IMR-90 (cell line): Measurements from ENCODE around the gene ACOT9. TPM values are rescaled to one million over a fixed set of nuclear protein-coding genes. Genes with fewer than 3 reads are reported as not detected.

Experiments used
- ATAC-seq: fragments of 200-7000 bp; cut with Tn5 transposase; 2 replicates; pipeline ENCODE4 v1.9.1; 2020; ENCODE audit warnings: low read depth, mild to moderate bottlenecking, moderate library complexity
- BruUV-seq: library from RNA; stranded (reverse); fragments of 400-500 nt; replicated peaks from 2 replicates; lab custom pipeline; 2021; lab: Mats Ljungman, UMichigan
- CTCF ChIA-PET: fragments of 300-600 bp; formaldehyde crosslinking; extraction: SDS; loops from one replicate; lab custom pipeline; 2021; ENCODE audit warnings: antibody characterized with exemption; lab: Yijun Ruan, JAX
- POLR2A ChIA-PET: fragments of 300-600 bp; sonication (Branson Sonifier 250); formaldehyde crosslinking; loops from one replicate; lab custom pipeline; 2022; ENCODE audit warnings: antibody characterized with exemption; ENCODE audit not compliant: unreplicated experiment; lab: Charles Lee
- DNase-seq: peaks from one replicate; pipeline ENCODE4 v3.0.0; 2013
- H2AFZ ChIP-seq: replicated peaks from 2 replicates; pipeline ENCODE3; 2013; ENCODE audit warnings: low read length, mild to moderate bottlenecking; ENCODE audit not compliant: poor library complexity
- H2AK5ac ChIP-seq: 2 replicates; pipeline ENCODE4 v1.6.1; 2013; ENCODE audit warnings: low read depth, low read length, inconsistent platforms
- H2AK9ac ChIP-seq: replicated peaks from 2 replicates; pipeline ENCODE3; 2013; ENCODE audit warnings: mild to moderate bottlenecking, low read depth, low read length, moderate library complexity; ENCODE audit not compliant: poor library complexity
- H2BK120ac ChIP-seq: 2 replicates; pipeline ENCODE4 v1.6.1; 2013; ENCODE audit warnings: low read depth, low read length, inconsistent platforms
- H2BK15ac ChIP-seq: 3 replicates; pipeline ENCODE4 v1.6.1; 2013; ENCODE audit warnings: low read depth, low read length, inconsistent platforms
- H2BK20ac ChIP-seq: 2 replicates; pipeline ENCODE4 v1.6.1; 2013; ENCODE audit warnings: low read depth, mild to moderate bottlenecking, inconsistent platforms, low read length, moderate library complexity
- H2BK5ac ChIP-seq: 2 replicates; pipeline ENCODE4 v1.6.1; 2013; ENCODE audit warnings: mild to moderate bottlenecking, low read depth, low read length, inconsistent platforms; ENCODE audit not compliant: poor library complexity, severe bottlenecking
- H3K14ac ChIP-seq: replicated peaks from 2 replicates; pipeline ENCODE4 v1.6.1; 2013; ENCODE audit warnings: low read depth, low read length, inconsistent platforms
- H3K18ac ChIP-seq: 2 replicates; pipeline ENCODE4 v1.6.1; 2013; ENCODE audit warnings: low read depth, low read length, control low read depth
- H3K23ac ChIP-seq: 2 replicates; pipeline ENCODE4 v1.6.1; 2013; ENCODE audit warnings: low read depth, low read length, inconsistent platforms
- H3K27ac ChIP-seq: 2 replicates; pipeline ENCODE4 v1.5.1; 2013; ENCODE audit warnings: mild to moderate bottlenecking, control low read depth, low read length; ENCODE audit not compliant: insufficient read depth
- H3K27me3 ChIP-seq: 2 replicates; pipeline ENCODE4 v1.6.1; 2013; ENCODE audit warnings: low read length; ENCODE audit not compliant: control insufficient read depth, insufficient read depth
- H3K36me3 ChIP-seq: 2 replicates; pipeline ENCODE4 v1.6.1; 2013; ENCODE audit warnings: low read length, mixed read lengths; ENCODE audit not compliant: control insufficient read depth, insufficient read depth
- H3K4ac ChIP-seq: 2 replicates; pipeline ENCODE4 v1.6.1; 2013; ENCODE audit warnings: low read depth, low read length, inconsistent platforms
- H3K4me1 ChIP-seq: 2 replicates; pipeline ENCODE4 v1.6.1; 2013; ENCODE audit warnings: low read length, mixed read lengths; ENCODE audit not compliant: control insufficient read depth, insufficient read depth
- H3K4me2 ChIP-seq: 2 replicates; pipeline ENCODE4 v1.6.1; 2013; ENCODE audit warnings: low read depth, mild to moderate bottlenecking, control low read depth, low read length, moderate library complexity
- H3K4me3 ChIP-seq: 2 replicates; pipeline ENCODE4 v1.5.1; 2013; ENCODE audit warnings: low read depth, mild to moderate bottlenecking, control low read depth, low read length, moderate library complexity; ENCODE audit not compliant: insufficient read depth
- H3K56ac ChIP-seq: 2 replicates; pipeline ENCODE4 v1.6.1; 2013; ENCODE audit warnings: low read length, inconsistent platforms; ENCODE audit not compliant: insufficient read depth; ENCODE audit errors: extremely low read depth
- H3K79me1 ChIP-seq, 2 experiments: 2 replicates each; pipeline ENCODE4 v1.6.1; 2013; ENCODE audit warnings: low read length in 2 of 2, inconsistent platforms in 1 of 2, low read depth in 1 of 2
- H3K9ac ChIP-seq: 2 replicates; pipeline ENCODE4 v1.6.1; 2013; ENCODE audit warnings: low read depth, low read length, control low read depth
- H3K9me1 ChIP-seq: 2 replicates; pipeline ENCODE4 v1.6.1; 2013; ENCODE audit warnings: low read length, inconsistent platforms; ENCODE audit not compliant: insufficient read depth
- H3K9me3 ChIP-seq: 2 replicates; pipeline ENCODE4 v1.6.1; 2013; ENCODE audit warnings: low read length; ENCODE audit not compliant: control insufficient read depth, insufficient read depth
- H4K20me1 ChIP-seq: 2 replicates; pipeline ENCODE4 v1.6.1; 2013; ENCODE audit warnings: low read length, inconsistent platforms; ENCODE audit not compliant: insufficient read depth
- H4K5ac ChIP-seq: 2 replicates; pipeline ENCODE4 v1.6.1; 2013; ENCODE audit warnings: mild to moderate bottlenecking, low read depth, low read length, control low read depth
- H4K8ac ChIP-seq, 2 experiments: 2 replicates each; pipeline ENCODE4 v1.6.1; 2013; ENCODE audit warnings: low read depth in 2 of 2, low read length in 2 of 2, control low read depth in 1 of 2, inconsistent platforms in 1 of 2
- H4K91ac ChIP-seq: 2 replicates; pipeline ENCODE4 v1.6.1; 2013; ENCODE audit warnings: low read depth, low read length, inconsistent platforms; ENCODE audit not compliant: insufficient read depth
- BHLHE40 ChIP-seq: fragments of 150-350 bp; IDR thresholded peaks from 2 replicates; pipeline ENCODE4 v1.6.1; 2016; ENCODE audit warnings: mild to moderate bottlenecking, low read depth, low read length
- CEBPB ChIP-seq: IDR thresholded peaks from 2 replicates; pipeline ENCODE4 v1.6.1; 2012; ENCODE audit warnings: low read depth, low read length, improper control_type of control experiment
- CHD1 ChIP-seq: IDR thresholded peaks from 2 replicates; pipeline ENCODE4 v1.6.1; 2012; ENCODE audit warnings: low read depth, low read length, improper control_type of control experiment
- CTCF ChIP-seq: conservative IDR thresholded peaks from 2 replicates; pipeline ENCODE4 v1.5.1; 2012; ENCODE audit warnings: mild to moderate bottlenecking, low read depth, low read length, improper control_type of control experiment
- ELK1 ChIP-seq: fragments of 150-350 bp; IDR thresholded peaks from 2 replicates; pipeline ENCODE4 v1.6.1; 2016; ENCODE audit warnings: low read depth, mild to moderate bottlenecking, low read length, moderate library complexity, borderline replicate concordance
- FOS ChIP-seq: fragments of 150-350 bp; IDR thresholded peaks from 2 replicates; pipeline ENCODE4 v1.6.1; 2016; ENCODE audit warnings: low read depth, low read length
- MAFK ChIP-seq: IDR thresholded peaks from 2 replicates; pipeline ENCODE4 v1.6.1; 2012; ENCODE audit warnings: low read depth, low read length, improper control_type of control experiment
- MAZ ChIP-seq: IDR thresholded peaks from 2 replicates; pipeline ENCODE4 v1.6.1; 2012; ENCODE audit warnings: low read depth, mild to moderate bottlenecking, low read length, improper control_type of control experiment, moderate library complexity, borderline replicate concordance
- MXI1 ChIP-seq: IDR thresholded peaks from 2 replicates; pipeline ENCODE4 v1.6.1; 2012; ENCODE audit warnings: low read depth, mild to moderate bottlenecking, low read length, moderate library complexity, borderline replicate concordance
- NFE2L2 ChIP-seq: fragments of 150-350 bp; IDR thresholded peaks from 2 replicates; pipeline ENCODE4 v1.6.1; 2016; ENCODE audit warnings: low read depth, mild to moderate bottlenecking, low read length
- POLR2A ChIP-seq: IDR thresholded peaks from 2 replicates; pipeline ENCODE4 v1.6.1; 2012; ENCODE audit warnings: mild to moderate bottlenecking, low read depth, low read length
- RAD21 ChIP-seq: IDR thresholded peaks from 2 replicates; pipeline ENCODE4 v1.6.1; 2012; ENCODE audit warnings: low read length, improper control_type of control experiment
- RCOR1 ChIP-seq: IDR thresholded peaks from 2 replicates; pipeline ENCODE4 v1.6.1; 2012; ENCODE audit warnings: mild to moderate bottlenecking, low read length, improper control_type of control experiment; ENCODE audit not compliant: insufficient replicate concordance
- RFX5 ChIP-seq: IDR thresholded peaks from 2 replicates; pipeline ENCODE4 v1.8.0; 2012; ENCODE audit warnings: low read depth, mild to moderate bottlenecking, low read length, moderate library complexity
- SMC3 ChIP-seq: fragments of 150-350 bp; IDR thresholded peaks from 2 replicates; pipeline ENCODE4 v1.6.1; 2016; ENCODE audit warnings: low read depth, mild to moderate bottlenecking, antibody characterized with exemption, low read length, moderate library complexity
- USF2 ChIP-seq: fragments of 150-350 bp; IDR thresholded peaks from 2 replicates; pipeline ENCODE4 v1.6.1; 2017; ENCODE audit warnings: mild to moderate bottlenecking, antibody characterized with exemption, low read length, low read depth
- WGBS, 2 experiments: methylation state at CpG; one replicate each; pipeline versions ENCODE4 v1.1.5 to v1.1.7; 2013; ENCODE audit warnings: missing lambda C conversion rate in 2 of 2; ENCODE audit not compliant: insufficient read length in 1 of 2; ENCODE audit errors: extremely low coverage in 2 of 2; 5-methylcytosine and 5-hydroxymethylcytosine counted together
- dilution Hi-C: fragments of 300-500 bp; cut with HindIII; formaldehyde crosslinking; loops from one replicate; pipeline ENCODE4 v1.14.3; 2018; ENCODE audit warnings: low sequenced_read_pairs; ENCODE audit not compliant: unreplicated experiment
- in situ Hi-C: fragments of 300-500 bp; cut with MboI; formaldehyde crosslinking; loops from 3 replicates; pipeline ENCODE4 v1.14.3; 2019; ENCODE audit warnings: low sequenced_read_pairs, inconsistent platforms, mixed read lengths
- intact Hi-C: fragments of 100-400 bp; cut with micrococcal nuclease; formaldehyde crosslinking; loops from 2 replicates; pipeline ENCODE4 v1.10.0; 2022
- polyA plus RNA-seq, 3 experiments: library from polyadenylated mRNA; depleted of rRNA; stranded (reverse); fragments of >200 nt; gene quantifications; 2 replicates each; pipeline ENCODE4 v1.2.3, GENCODE V29; 2012; ENCODE audit warnings: low replicate concordance in 1 of 3
- total RNA-seq: library from RNA; depleted of rRNA; stranded (reverse); fragments of >200 nt; gene quantifications from 2 replicates; pipeline ENCODE4 v1.2.3, GENCODE V29; 2012

Gene ACOT9
- total and polyA plus RNA-seq, 2 of the 4 experiments (the other 2 are of a cell fraction): 43.5 to 47.3 TPM

DNA sequence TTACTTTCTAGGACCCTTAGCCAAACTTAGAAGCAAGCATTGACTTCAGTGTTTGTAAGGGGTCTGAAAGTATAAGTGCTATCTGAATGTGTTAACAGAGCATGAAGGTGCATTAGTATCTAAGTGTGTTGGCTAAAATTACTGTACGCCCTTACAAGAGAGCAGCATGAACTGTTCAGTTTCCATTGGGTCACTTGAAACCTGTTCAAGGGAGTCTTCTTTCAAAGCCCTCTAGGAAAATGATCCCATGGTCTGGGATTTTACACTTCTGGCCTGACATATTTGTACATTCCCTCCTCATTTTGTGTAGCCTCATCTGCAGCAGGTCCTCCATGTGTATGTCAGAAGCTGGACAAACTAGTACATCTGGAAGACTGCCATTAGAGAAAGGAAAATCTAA is 72.5 kb downstream of the ACOT9 start:
- POLR2A ChIA-PET: no interaction called here
- Histone ChIP-seq H3K23ac (no peak overlapping the region), H2AK9ac (no peak overlapping the region), H3K56ac (no peak overlapping the region), H3K14ac (no peak overlapping the region), H4K91ac (no peak overlapping the region), H3K9me1 (no peaks in the 10 kb centered on the region), H3K4ac (no peak overlapping the region), H3K36me3 (0 out of 2 replicates have a peak, but pooled peaks cover 1% of the 10 kb centered on the region), H3K27me3 (no peaks in the 10 kb centered on the region), H3K9me3 (no peaks in the 10 kb centered on the region), H3K9ac (no peak overlapping the region), H3K4me2 (no peak overlapping the region), H2AK5ac (no peak overlapping the region), H2BK15ac (no peak overlapping the region), H2AFZ (no peak overlapping the region), H4K20me1 (no peaks in the 10 kb centered on the region), H2BK120ac (no peak overlapping the region), H4K8ac (no peak overlapping the region), H4K5ac (no peak overlapping the region), H3K18ac (no peak overlapping the region), H3K27ac (no peak overlapping the region), H2BK20ac (no peak overlapping the region), H3K4me3 (no peak overlapping the region), H3K4me1 (0 out of 2 replicates have a peak, but pooled peaks cover 1% of the 10 kb centered on the region), H3K79me1 (peaks cover 0 to 11% of the 10 kb centered on the region in 2 experiments; a peak in 2 of 4 replicates), H2BK5ac (no peak overlapping the region)
- no TSS peak for BruUV-seq
- TF ChIP-seq ELK1: no peak
- TF ChIP-seq CEBPB: no peak
- no peak for TF ChIP-seq MAFK
- no peak for TF ChIP-seq MXI1
- TF ChIP-seq CTCF: no peak
- TF ChIP-seq NFE2L2: no peak
- no peak for TF ChIP-seq MAZ
- no peak for TF ChIP-seq POLR2A
- no peak for TF ChIP-seq BHLHE40
- no peak for TF ChIP-seq FOS
- no peak for TF ChIP-seq CHD1
- no peak for TF ChIP-seq RFX5
- TF ChIP-seq USF2: no peak
- TF ChIP-seq SMC3: no peak
- no peak for TF ChIP-seq RCOR1
- TF ChIP-seq RAD21: no peak
- ATAC-seq (no peak), DNase-seq (no peak)
- in situ Hi-C loops: no loop called here
- dilution Hi-C loops: no loop called here
- no CpG with 5 or more reads among the region's 1 CpG for WGBS, 2 experiments
- intact Hi-C loops: no loop called here
- CTCF ChIA-PET: no interaction called here
